Measurements from ENCODE around the gene SRSF9.
"Not testable (repeated sequence)": the region's sequence is repeated elsewhere in the genome, so short reads cannot be mapped to it uniquely, and the experiment has no call there.

The SRSF9 gene

GRCh38 chr12:120481022-120481767 is 11.6 kb upstream of the SRSF9 start:
- DNase-seq: no peak

GRCh38 chr12:120480211-120480610 is 10.7 kb upstream of the SRSF9 start:
- no peak for DNase-seq

DNA sequence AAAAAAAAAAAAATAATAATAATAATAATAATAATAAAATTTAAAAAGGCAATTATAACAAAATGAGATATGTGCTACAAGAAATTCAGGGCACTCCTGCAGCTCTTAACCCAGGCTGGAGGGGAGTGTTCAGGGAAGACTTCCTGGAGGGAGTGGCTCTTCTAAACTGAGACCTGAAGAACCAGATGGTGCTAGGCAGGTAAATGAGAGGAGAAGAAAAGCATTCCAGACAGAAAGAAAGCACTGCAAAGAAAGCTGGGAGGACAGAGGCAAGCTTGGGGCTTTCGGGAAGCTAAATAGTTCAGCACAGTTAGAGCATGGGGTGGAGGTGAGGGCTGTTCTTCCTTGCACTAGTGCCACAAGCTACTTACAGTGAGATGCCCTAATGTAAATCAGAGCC is 9.9 kb upstream of the SRSF9 start:
- no peak for DNase-seq

- DNase-seq: no peak
Measured at GRCh38 chr12:120475643-120476042, 6.1 kb upstream of the SRSF9 start.

- no peak for DNase-seq
Measured at GRCh38 chr12:120474616-120474960, 5.0 kb upstream of the SRSF9 start.

GRCh38 chr12:120473807-120474615 is 4.5 kb upstream of the SRSF9 start:
- no peak for DNase-seq

DNA sequence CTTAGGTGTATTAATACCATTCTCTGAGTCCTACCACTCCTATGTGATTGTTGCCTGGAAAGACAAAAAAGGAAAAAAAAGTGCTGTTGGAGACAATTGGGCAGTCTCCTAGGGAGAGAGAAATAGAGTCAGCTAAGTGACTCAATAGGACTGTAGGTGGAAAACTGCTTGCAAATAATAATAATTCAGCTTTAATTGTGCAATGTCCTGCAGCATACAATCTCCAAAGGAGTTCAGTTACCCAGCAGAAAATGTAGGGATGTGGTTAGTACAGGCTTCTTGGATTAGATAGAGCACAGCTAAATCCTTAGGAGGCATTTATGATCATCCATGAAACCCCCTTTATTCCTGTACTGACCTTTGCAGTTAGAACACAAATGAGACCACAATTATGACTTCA is 3.0 kb upstream of the SRSF9 start:
- no peak for DNase-seq

GRCh38 chr12:120470150-120470784 is 719 bp upstream of the SRSF9 start:
- peak; percentile 26 for DNase-seq

- DNase-seq: peak; percentile 63
Measured at GRCh38 chr12:120468821-120469449, 613 bp downstream of the SRSF9 start.

GRCh38 chr12:120468325-120468820 is 1.2 kb downstream of the SRSF9 start:
- peak; percentile 52 for DNase-seq

DNA sequence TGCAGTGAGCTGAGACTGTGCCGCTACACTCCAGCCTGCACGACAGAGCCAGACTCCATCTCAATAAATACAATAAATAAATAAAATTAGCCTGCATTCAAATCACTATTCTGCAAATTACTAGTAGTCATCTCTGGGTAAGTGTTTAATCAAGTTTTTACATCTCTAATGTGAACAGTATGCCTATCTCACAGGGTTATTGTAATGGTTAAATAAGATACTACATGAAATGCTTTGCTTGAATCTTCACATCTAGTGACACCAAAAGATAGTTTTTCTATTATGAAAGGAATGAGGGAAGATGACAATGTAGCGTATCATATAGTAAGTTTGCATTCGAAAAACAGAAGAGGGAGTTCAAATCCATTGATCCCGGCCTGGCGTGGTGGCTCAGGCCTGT is 2.1 kb downstream of the SRSF9 start:
- no peak for DNase-seq

- peak; percentile 56 for DNase-seq
Measured at GRCh38 chr12:120466560-120467315, 2.8 kb downstream of the SRSF9 start.

- DNase-seq: no peak
Measured at GRCh38 chr12:120465756-120466155, 3.8 kb downstream of the SRSF9 start.

- no peak for DNase-seq
Measured at GRCh38 chr12:120463712-120464111, 5.8 kb downstream of the SRSF9 start.

- no peak for DNase-seq
Measured at GRCh38 chr12:120462099-120462640, 7.4 kb downstream of the SRSF9 start.

DNA sequence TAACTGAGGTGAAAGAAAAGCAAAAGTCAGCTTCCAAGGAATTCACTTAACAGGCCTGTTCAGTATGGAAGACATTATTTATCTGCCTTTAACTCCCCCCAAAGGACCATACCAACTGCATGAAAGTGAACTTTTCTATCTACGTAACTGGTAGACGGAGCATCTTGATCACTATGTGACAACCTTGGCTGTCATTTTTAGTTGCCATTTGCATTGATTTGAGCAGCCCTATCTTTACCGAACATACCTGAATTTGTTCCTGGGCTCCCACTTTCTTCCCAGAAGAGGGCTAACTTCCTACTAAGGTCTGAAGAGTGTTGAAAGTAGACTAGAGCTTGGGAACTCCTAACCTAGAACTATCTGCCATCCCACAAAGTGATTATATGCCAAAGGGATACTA is 9.4 kb downstream of the SRSF9 start:
- no peak for DNase-seq

DNA sequence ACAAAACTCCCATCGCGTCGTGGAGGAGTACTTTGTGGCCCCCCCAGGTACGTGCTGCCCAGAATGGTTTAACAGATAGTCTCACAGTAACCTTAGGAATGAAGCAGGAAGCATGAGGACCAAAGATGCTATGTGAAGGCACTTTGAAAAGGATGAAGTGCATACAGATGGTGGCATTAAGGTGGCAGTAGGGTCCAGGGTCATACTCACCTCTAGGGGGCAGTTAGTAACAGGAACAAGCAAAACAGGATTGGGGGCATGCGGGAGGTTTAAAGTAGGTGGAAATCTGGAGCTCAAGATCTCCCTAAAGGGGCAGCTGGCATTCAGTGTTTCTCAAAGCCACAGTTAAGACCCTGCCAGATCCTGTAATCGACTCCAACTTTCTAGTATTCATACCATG is 12.4 kb downstream of the SRSF9 start:
- peak; percentile 18 for DNase-seq

DNA sequence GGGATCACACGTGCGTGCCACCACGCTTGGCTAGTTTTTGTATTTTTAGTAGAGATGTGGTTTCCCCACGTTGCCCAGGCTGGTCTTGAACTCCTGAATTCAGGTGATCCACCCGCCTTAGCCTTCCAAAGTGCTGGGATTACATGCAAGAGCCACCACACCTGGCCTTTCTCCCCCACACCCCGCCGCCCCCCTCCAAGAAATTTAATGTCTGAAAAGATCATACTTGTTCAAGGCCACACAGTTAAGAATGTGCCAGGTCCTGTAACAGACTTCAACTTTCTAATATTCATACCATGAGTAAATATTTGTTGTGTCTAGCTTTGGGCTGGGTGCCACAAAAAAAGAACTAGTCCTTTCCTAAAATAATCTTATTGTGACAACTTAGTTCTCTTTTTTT is 14.2 kb downstream of the SRSF9 start:
- DNase-seq: no peak

DNA sequence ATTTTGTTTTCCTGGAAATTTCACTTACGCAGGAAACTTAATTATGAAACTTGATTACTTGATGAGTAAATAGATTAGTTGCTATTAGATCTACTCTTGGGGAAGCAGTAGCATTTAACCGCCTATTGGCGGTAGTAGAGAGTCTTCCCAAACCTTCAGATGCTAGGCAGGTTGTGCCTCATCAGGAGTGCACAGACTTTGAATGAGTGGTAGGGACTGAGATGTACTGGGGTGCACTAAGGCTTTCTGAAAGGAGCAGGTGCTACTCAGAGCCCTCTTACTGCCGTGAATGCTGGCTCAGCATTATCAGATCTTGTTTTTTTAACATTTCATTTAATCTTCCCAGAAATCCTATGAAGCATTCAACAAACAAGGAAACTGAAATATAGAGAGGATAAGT is 15.6 kb downstream of the SRSF9 start:
- peak; percentile 54 for DNase-seq

GRCh38 chr12:120453060-120453750 is 16.3 kb downstream of the SRSF9 start:
- DNase-seq: no peak

GRCh38 chr12:120452524-120452923 is 17.0 kb downstream of the SRSF9 start:
- not testable (repeated sequence) for DNase-seq

DNA sequence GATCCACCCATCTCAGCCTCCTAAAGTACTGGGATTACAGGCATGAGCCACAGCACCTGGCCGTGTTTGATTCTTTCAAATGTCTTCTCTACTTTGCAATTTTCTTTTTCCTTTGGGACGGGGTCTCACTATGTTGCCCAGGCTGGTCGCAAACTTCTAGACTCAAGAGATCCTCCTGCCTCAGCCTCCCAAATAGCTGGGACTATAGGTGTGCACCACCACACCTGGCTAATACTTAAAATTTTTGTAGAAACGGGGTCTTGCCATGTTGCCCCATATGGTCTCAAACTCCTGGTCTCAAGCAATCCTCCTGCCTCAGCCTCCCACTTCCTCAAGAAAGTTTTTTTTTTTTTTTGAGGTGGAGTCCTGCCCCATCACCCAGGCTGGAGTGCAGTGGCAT is 21.6 kb downstream of the SRSF9 start:
- no peak for DNase-seq
